K562 (cell line): Measurements from ENCODE around the gene TMEM255A. TPM values are rescaled to one million over a fixed set of nuclear protein-coding genes. Genes with fewer than 3 reads are reported as not detected.

ENCODE experiments used
- ATAC-seq: fragments of 200-7000 bp; cut with Tn5 transposase; 3 replicates; pipeline ENCODE4 v1.9.1; 2020; ENCODE audit warnings: moderate library complexity
- BruUV-seq: library from RNA; stranded (reverse); fragments of 400-500 nt; replicated peaks from 2 replicates; lab custom pipeline; 2021; lab: Mats Ljungman, UMichigan
- CTCF ChIA-PET: fragments of 300-600 bp; formaldehyde crosslinking; extraction: SDS; loops from one replicate; lab custom pipeline; 2021; ENCODE audit warnings: low intra/inter-chr PET ratio; lab: Yijun Ruan, JAX
- POLR2A ChIA-PET: fragments of 300-600, 350-650 bp; sonication (Branson Sonifier 250); formaldehyde crosslinking; extraction: SDS; loops from one replicate; lab custom pipeline; 2021; ENCODE audit warnings: antibody characterized with exemption, inconsistent platforms; lab: Yijun Ruan, JAX
- DNase-seq, 4 experiments: peaks; one replicate each; pipeline versions ENCODE4 v3.0.0 to v3.0.0-alpha.2; 2011 to 2018; ENCODE audit warnings: low spot score in 3 of 4, mixed read lengths in 3 of 4; ENCODE audit errors: extremely low read depth in 1 of 4
- FAIRE-seq: peaks from 2 replicates; lab custom pipeline; 2011; peaks lifted over from hg19 to GRCh38; lab: Jason Lieb, UNC
- H2AFZ ChIP-seq: 2 replicates; pipeline ENCODE4 v1.6.0; 2011; ENCODE audit warnings: low read depth, low read length, control low read depth, inconsistent platforms
- H3K27ac ChIP-seq: fragments of 200-600 bp; 3 replicates; pipeline ENCODE4 v1.8.0; 2011; ENCODE audit warnings: low read depth, mild to moderate bottlenecking, control low read depth, inconsistent platforms, low read length, moderate library complexity, mixed read lengths; ENCODE audit errors: extremely low read depth
- H3K27me3 ChIP-seq, 2 experiments: fragments of 300-600 bp in 1 of 2; 2 replicates in 1 of 2; 3 replicates in 1 of 2; pipeline versions ENCODE4 v1.6.0 to v1.8.0; 2011; ENCODE audit warnings: inconsistent platforms in 2 of 2, low read length in 2 of 2, mild to moderate bottlenecking in 1 of 2, mixed read lengths in 1 of 2, moderate library complexity in 1 of 2; ENCODE audit not compliant: control insufficient read depth in 2 of 2, insufficient read depth in 2 of 2
- H3K36me3 ChIP-seq: fragments of 300-600 bp; 3 replicates; pipeline ENCODE4 v1.8.0; 2011; ENCODE audit warnings: mild to moderate bottlenecking, low read length, inconsistent platforms; ENCODE audit not compliant: control insufficient read depth, insufficient read depth
- H3K4me1 ChIP-seq, 2 experiments: fragments of 200-600 bp in 1 of 2; replicated peaks in 1 of 2; 2 replicates in 1 of 2; 3 replicates in 1 of 2; pipeline versions ENCODE4 v1.5.1 to v1.8.0; 2011; ENCODE audit warnings: inconsistent platforms in 2 of 2, low read length in 2 of 2, mild to moderate bottlenecking in 1 of 2, mixed read lengths in 1 of 2, moderate library complexity in 1 of 2; ENCODE audit not compliant: control insufficient read depth in 2 of 2, insufficient read depth in 2 of 2
- H3K4me2 ChIP-seq: 2 replicates; pipeline ENCODE4 v1.6.1; 2011; ENCODE audit warnings: low read length, control low read depth, inconsistent platforms, mixed read lengths; ENCODE audit not compliant: insufficient read depth
- H3K4me3 ChIP-seq: fragments of 200-600 bp; sonication (generic), shearing (Covaris generic); 2 replicates; pipeline ENCODE4 v1.5.1; 2016; ENCODE audit warnings: control low read depth, inconsistent platforms
- H3K79me2 ChIP-seq: fragments of 200-600 bp; 3 replicates; pipeline ENCODE4 v1.8.0; 2011; ENCODE audit warnings: low read length, inconsistent platforms; ENCODE audit not compliant: control insufficient read depth, insufficient read depth
- H3K9ac ChIP-seq, 2 experiments: 2 replicates each; pipeline versions ENCODE4 v1.6.0 to v1.6.1; 2011; ENCODE audit warnings: low read depth in 2 of 2, low read length in 2 of 2, control low read depth in 1 of 2, inconsistent platforms in 1 of 2, mild to moderate bottlenecking in 1 of 2, mixed read lengths in 1 of 2; ENCODE audit not compliant: insufficient read depth in 1 of 2
- H3K9me1 ChIP-seq: one replicate; pipeline ENCODE4 v1.6.0; 2011; ENCODE audit warnings: inconsistent platforms, mild to moderate bottlenecking, low read length, moderate library complexity; ENCODE audit not compliant: control insufficient read depth, insufficient read depth
- H3K9me3 ChIP-seq: replicated peaks from 2 replicates; pipeline ENCODE4 v1.5.1; 2011; ENCODE audit warnings: low read depth, low read length, inconsistent platforms; ENCODE audit not compliant: control insufficient read depth, insufficient read depth
- H4K20me1 ChIP-seq: replicated peaks from 2 replicates; pipeline ENCODE4 v1.6.1; 2011; ENCODE audit warnings: low read length, inconsistent platforms, mixed read lengths; ENCODE audit not compliant: control insufficient read depth, insufficient read depth
- CBFA2T2 ChIP-seq: fragments of 450-650 bp; conservative IDR thresholded peaks from 2 replicates; pipeline ENCODE4 v1.6.1; 2017; ENCODE audit warnings: mild to moderate bottlenecking
- ETS2 ChIP-seq: IDR thresholded peaks from 2 replicates; pipeline ENCODE4 v1.6.1; 2016; ENCODE audit warnings: borderline replicate concordance, missing genetic modification characterization, mild to moderate bottlenecking, moderate library complexity, missing compliant biosample characterization; ENCODE audit not compliant: poor library complexity, severe bottlenecking
- HNRNPK ChIP-seq: fragments of 200-400 bp; formaldehyde crosslinking; IDR thresholded peaks from one replicate; pipeline ENCODE4 v1.6.1; 2018; ENCODE audit warnings: mild to moderate bottlenecking, low read depth, low read length; ENCODE audit not compliant: poor library complexity, severe bottlenecking
- MCM7 ChIP-seq, 2 experiments: fragments of 450-650 bp; IDR thresholded peaks; 2 replicates each; pipeline ENCODE4 v1.6.1; 2016 to 2018
- MTF1 ChIP-seq: fragments of 250-450 bp; sonication (Bioruptor Pico); IDR thresholded peaks from 2 replicates; pipeline ENCODE4 v1.9.0; 2021; ENCODE audit warnings: moderate library complexity, mild to moderate bottlenecking, inconsistent platforms, borderline replicate concordance
- PREB ChIP-seq: sonication (generic); formaldehyde crosslinking; IDR thresholded peaks from 2 replicates; pipeline ENCODE4 v1.8.1; 2023; ENCODE audit warnings: mild to moderate bottlenecking, missing genetic modification reagents
- TBL1XR1 ChIP-seq, 2 experiments: IDR thresholded peaks; 2 replicates each; pipeline ENCODE4 v1.6.1; 2012; ENCODE audit warnings: improper control_type of control experiment in 2 of 2, low read length in 2 of 2, mild to moderate bottlenecking in 1 of 2
- U2AF1 ChIP-seq: fragments of 200-400 bp; formaldehyde crosslinking; optimal IDR thresholded peaks from 2 replicates; pipeline ENCODE3; 2017; ENCODE audit warnings: mild to moderate bottlenecking, low read depth, low read length, moderate library complexity
- WGBS: fragments of 100-300 bp; shearing (Covaris generic); methylation state at CpG from one replicate; pipeline ENCODE4 v1.1.6; 2016; ENCODE audit warnings: low coverage, mixed read lengths; ENCODE audit not compliant: insufficient coverage; ENCODE audit errors: missing lambda C conversion rate; 5-methylcytosine and 5-hydroxymethylcytosine counted together
- in situ Hi-C: fragments of 300-500 bp; cut with MboI; formaldehyde crosslinking; loops from 4 replicates; pipeline ENCODE4 v1.15.0; 2018; ENCODE audit warnings: inconsistent platforms, mixed read lengths
- intact Hi-C: fragments of 100-400 bp; cut with micrococcal nuclease; formaldehyde crosslinking; loops from 2 replicates; pipeline ENCODE4 v1.14.2; 2022
- polyA plus RNA-seq, 8 experiments: library from polyadenylated mRNA; depleted of rRNA in 4 of 8; stranded (reverse) in 5 of 8; unstranded in 3 of 8; fragments of >200 nt; fragmentation: Nextera tagmentation in 2 of 8; fragmentation: Illumina TruSeq in 1 of 8; extraction: Ambion mirVana in 2 of 8; extraction: Trizol in 1 of 8; gene quantifications; 2 replicates each; pipeline versions ENCODE4 v1.2.1 to v1.2.3, GENCODE V29; 2011 to 2014; ENCODE audit warnings: inconsistent platforms in 1 of 8, missing spikeins in 1 of 8
- total RNA-seq, 7 experiments: library from RNA; depleted of rRNA in 6 of 7; stranded (reverse); fragments of >200 nt in 6 of 7; fragmentation: Illumina TruSeq in 2 of 7; extraction: Trizol in 2 of 7; gene quantifications; 2 replicates each; pipeline versions ENCODE4 v1.2.1 to v1.2.3, GENCODE V29; 2011 to 2021; ENCODE audit warnings: low replicate concordance in 1 of 7
- TF ChIP-seq, protein P1 (sequence below): fragments of 450-650 bp; IDR thresholded peaks from 2 replicates; pipeline ENCODE4 v1.6.1; 2014; ENCODE audit warnings: low read depth, mild to moderate bottlenecking, moderate library complexity, borderline replicate concordance
- TF ChIP-seq, protein P2 (sequence below): fragments of 450-650 bp; IDR thresholded peaks from one replicate; pipeline ENCODE4 v1.6.1; 2018; ENCODE audit warnings: mild to moderate bottlenecking, moderate library complexity; ENCODE audit not compliant: partially characterized antibody
- TF ChIP-seq, protein P3 (sequence below): fragments of 250-450 bp; sonication (Bioruptor Pico); IDR thresholded peaks from 2 replicates; pipeline ENCODE4 v1.5.0; 2021; ENCODE audit warnings: mild to moderate bottlenecking, moderate library complexity

The TMEM255A gene
- total and polyA plus RNA-seq, 9 of the 15 experiments (the other 6 are each of a cell fraction or from before 2014, with no cell fraction given) = 0.01 TPM; not detected in 8

- Histone ChIP-seq H3K4me1 (no peaks in the 10 kb centered on the region), H3K4me2 (no peak overlapping the region), H3K27ac (no peak overlapping the region), H3K4me3 (no peak overlapping the region), H3K27me3 (no peaks in the 10 kb centered on the region; a peak in 1 of 5 replicates), H2AFZ (no peak overlapping the region), H3K79me2 (no peaks in the 10 kb centered on the region), H3K9me3 (no peaks in the 10 kb centered on the region), H3K9me1 (no peaks in the 10 kb centered on the region), H3K36me3 (no peaks in the 10 kb centered on the region), H3K9ac (no peak overlapping the region), H4K20me1 (no peaks in the 10 kb centered on the region)
- WGBS = 13% methylated on average over 4 of the region's 4 CpGs
- no TSS peak for BruUV-seq
- DNase-seq (no peak), ATAC-seq (no peak), FAIRE-seq (no peak)
- ChIA-PET CTCF (no interaction called here), POLR2A (no interaction called here)
- TF ChIP-seq ETS2 (tag) (no peak), PREB (CRISPR knock-in tag) (no peak), HNRNPK (no peak), U2AF1 (no peak), MTF1 (no peak), CBFA2T2 (no peak), MCM7 (IDR thresholded peaks at IDR 0.05) (no peak), TBL1XR1 (IDR thresholded peaks at IDR 0.05; ENCODE audit: low read length in 2 of 2) (no peak)
- TF ChIP-seq, protein P1, sequence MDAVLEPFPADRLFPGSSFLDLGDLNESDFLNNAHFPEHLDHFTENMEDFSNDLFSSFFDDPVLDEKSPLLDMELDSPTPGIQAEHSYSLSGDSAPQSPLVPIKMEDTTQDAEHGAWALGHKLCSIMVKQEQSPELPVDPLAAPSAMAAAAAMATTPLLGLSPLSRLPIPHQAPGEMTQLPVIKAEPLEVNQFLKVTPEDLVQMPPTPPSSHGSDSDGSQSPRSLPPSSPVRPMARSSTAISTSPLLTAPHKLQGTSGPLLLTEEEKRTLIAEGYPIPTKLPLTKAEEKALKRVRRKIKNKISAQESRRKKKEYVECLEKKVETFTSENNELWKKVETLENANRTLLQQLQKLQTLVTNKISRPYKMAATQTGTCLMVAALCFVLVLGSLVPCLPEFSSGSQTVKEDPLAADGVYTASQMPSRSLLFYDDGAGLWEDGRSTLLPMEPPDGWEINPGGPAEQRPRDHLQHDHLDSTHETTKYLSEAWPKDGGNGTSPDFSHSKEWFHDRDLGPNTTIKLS = no peak
- TF ChIP-seq, protein P2, sequence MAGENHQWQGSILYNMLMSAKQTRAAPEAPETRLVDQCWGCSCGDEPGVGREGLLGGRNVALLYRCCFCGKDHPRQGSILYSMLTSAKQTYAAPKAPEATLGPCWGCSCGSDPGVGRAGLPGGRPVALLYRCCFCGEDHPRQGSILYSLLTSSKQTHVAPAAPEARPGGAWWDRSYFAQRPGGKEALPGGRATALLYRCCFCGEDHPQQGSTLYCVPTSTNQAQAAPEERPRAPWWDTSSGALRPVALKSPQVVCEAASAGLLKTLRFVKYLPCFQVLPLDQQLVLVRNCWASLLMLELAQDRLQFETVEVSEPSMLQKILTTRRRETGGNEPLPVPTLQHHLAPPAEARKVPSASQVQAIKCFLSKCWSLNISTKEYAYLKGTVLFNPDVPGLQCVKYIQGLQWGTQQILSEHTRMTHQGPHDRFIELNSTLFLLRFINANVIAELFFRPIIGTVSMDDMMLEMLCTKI = no peak
- TF ChIP-seq, protein P3, sequence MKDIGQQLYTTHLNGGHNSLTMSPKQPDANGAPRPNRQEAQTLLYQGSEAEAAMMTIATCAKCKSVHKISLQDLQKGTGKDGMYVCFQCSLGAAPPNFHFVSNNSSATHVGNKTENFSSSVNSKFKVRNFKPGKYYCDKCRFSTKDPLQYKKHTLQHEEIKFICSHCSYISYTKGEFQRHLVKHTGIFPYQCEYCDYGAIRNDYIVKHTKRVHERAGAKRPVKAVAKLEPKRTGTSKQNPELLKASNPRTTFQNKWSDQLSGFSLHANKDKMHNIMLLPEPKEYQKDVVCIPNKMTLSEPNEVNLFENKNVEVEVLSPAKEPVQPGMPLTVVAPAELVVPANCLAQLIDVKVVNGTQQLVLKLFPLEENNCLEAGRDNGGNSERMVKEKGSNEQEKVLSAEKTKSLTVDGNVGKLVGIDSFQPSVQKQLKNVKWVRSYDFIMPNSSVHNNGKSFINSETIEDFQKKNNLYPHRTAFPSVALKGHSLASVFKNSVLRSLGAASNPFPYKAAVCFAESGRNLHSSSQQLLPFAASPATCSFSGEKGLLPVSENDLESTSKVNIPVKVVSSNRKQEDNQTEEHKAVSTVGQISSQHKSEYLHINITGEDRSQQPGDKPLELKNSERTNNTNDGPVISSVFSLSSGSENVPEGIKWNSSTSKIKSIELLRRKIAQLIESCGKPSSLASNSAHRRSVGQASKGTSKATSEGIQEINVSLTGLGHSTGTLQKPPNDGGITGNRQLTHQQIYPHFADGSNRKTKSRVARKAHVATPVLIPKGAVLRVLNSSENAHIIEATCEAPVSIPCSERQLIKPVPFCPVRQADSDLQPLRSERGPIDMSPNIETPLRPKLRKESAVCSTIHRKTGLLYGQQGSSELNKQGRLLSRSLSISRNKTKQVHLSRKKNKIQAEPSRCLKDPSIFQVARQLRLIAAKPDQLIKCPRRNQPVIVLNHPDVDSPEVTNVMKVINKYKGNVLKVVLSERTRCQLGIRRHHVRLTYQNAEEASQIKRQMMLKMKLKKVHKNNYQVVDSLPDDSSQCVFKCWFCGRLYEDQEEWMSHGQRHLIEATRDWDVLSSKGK (CRISPR knock-in tag) = no peak
- intact Hi-C loops (no loop called here), in situ Hi-C loops (no loop called here)
These were observed 39.3 kb upstream of the TMEM255A start for GRCh38 chrX:120350450-120351138.
